ENCODE measurements around the gene MAML2. TPM values are rescaled to one million over a fixed set of nuclear protein-coding genes. Genes with fewer than 3 reads are reported as not detected.

The MAML2 gene
- total and polyA plus RNA-seq, 2 experiments from 2014 or later: 4.7 to 15.3 TPM

DNA sequence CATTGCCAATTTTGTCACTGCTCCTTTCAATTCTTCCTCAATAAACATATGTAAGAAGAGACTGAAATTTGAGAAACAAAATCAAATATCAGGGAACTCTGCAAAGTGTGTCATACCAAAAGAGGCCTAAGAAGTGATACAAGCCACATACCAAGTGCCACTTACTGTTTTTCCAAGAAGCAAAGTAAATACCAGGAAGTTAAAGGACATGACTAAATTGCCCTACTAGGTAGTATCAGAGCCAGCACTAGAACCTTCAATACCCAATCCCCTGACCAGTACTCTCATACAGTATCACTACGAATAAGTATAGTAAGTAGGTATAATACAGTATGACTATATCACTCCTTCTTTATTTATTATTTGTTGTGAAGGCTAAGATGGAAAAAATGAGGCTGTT, 13.6 kb downstream of the MAML2 start:
- peak overlapping the region; percentile 73 for H3K27ac ChIP-seq
- peaks cover 91% of the 10 kb centered on the region for H3K79me2 ChIP-seq
- peak overlapping the region; percentile 66 for H3K4me2 ChIP-seq

DNA sequence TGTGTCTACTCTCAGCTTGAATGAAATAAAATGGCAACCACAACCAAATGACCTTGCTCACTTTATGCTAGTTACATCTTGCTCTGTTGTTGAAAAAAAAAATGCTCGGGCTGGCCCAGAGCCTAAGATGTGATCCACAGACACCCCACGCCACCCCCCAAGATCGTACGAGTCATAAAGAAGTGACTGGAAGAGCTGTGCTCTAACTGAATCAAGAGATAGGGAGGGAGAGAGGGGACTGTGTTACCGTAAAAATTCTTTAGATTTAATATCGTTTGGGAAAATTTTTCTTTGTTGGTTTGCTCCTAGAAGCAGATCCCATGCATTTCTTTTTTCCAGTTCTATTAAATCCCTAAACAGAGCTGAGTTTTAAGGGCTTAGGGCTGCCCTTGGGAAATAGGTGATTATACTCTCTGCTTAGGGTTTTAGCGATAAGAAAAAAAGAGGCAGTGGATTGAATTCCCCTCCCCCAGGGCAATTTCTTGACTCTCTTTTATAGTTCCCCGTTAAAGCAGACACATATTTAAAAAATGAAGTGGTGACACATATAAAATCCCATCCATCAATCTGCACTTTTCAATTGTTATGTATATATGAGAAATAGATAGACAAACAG, 14.5 kb downstream of the MAML2 start:
- Histone ChIP-seq H3K4me3 (no peak overlapping the region), H3K4me1 (ENCODE audit: insufficient read depth) (peaks cover 62% of the 10 kb centered on the region), H2AFZ (no peak overlapping the region), H3K27ac (peak overlapping the region; percentile 73), H3K79me2 (peaks cover 91% of the 10 kb centered on the region), H3K36me3 (replicated peaks; ENCODE audit: insufficient read depth, low read depth) (no peaks in the 10 kb centered on the region), H3K27me3 (no peaks in the 10 kb centered on the region), H4K20me1 (ENCODE audit: insufficient read depth, poor library complexity, severe bottlenecking) (no peaks in the 10 kb centered on the region), H3K9me2 (replicated peaks; ENCODE audit: insufficient read depth) (no peaks in the 10 kb centered on the region), H3K4me2 (peak overlapping the region; percentile 66), H3K9me3 (ENCODE audit: low read depth) (no peaks in the 10 kb centered on the region)
- DNase-seq (ENCODE audit: low spot score): no peak
- TF ChIP-seq EZH2phosphoT487 (IDR thresholded peaks at IDR 0.05; ENCODE audit: low read depth, severe bottlenecking, unreplicated experiment): no peak
- TF ChIP-seq, protein P1, sequence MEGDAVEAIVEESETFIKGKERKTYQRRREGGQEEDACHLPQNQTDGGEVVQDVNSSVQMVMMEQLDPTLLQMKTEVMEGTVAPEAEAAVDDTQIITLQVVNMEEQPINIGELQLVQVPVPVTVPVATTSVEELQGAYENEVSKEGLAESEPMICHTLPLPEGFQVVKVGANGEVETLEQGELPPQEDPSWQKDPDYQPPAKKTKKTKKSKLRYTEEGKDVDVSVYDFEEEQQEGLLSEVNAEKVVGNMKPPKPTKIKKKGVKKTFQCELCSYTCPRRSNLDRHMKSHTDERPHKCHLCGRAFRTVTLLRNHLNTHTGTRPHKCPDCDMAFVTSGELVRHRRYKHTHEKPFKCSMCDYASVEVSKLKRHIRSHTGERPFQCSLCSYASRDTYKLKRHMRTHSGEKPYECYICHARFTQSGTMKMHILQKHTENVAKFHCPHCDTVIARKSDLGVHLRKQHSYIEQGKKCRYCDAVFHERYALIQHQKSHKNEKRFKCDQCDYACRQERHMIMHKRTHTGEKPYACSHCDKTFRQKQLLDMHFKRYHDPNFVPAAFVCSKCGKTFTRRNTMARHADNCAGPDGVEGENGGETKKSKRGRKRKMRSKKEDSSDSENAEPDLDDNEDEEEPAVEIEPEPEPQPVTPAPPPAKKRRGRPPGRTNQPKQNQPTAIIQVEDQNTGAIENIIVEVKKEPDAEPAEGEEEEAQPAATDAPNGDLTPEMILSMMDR (IDR thresholded peaks at IDR 0.05; ENCODE audit: poor library complexity): no peak
- TF ChIP-seq EZH2 (IDR thresholded peaks at IDR 0.05; ENCODE audit: borderline replicate concordance): no peak
- 24% methylated on average over 8 of the region's 8 CpGs for WGBS (ENCODE audit: low lambda C conversion rate, missing lambda C conversion rate)

More for the DNA sequence above, 13.6 kb downstream of the MAML2 start:
- H2AFZ ChIP-seq: no peak overlapping the region
- no peaks in the 10 kb centered on the region for H4K20me1 ChIP-seq (ENCODE audit: insufficient read depth, poor library complexity, severe bottlenecking)
- H3K27me3 ChIP-seq: no peaks in the 10 kb centered on the region
- TF ChIP-seq, protein P1 (IDR thresholded peaks at IDR 0.05; ENCODE audit: poor library complexity): no peak
- no peak for DNase-seq (ENCODE audit: low spot score)
- H3K4me3 ChIP-seq: no peak overlapping the region
- no peaks in the 10 kb centered on the region for H3K9me2 ChIP-seq (replicated peaks; ENCODE audit: insufficient read depth)
- H3K36me3 ChIP-seq (replicated peaks; ENCODE audit: insufficient read depth, low read depth): no peaks in the 10 kb centered on the region
- H3K9me3 ChIP-seq (ENCODE audit: low read depth): no peaks in the 10 kb centered on the region
- WGBS (ENCODE audit: low lambda C conversion rate, missing lambda C conversion rate): 86% methylated on average over 1 of the region's 1 CpG
- peaks cover 63% of the 10 kb centered on the region for H3K4me1 ChIP-seq (ENCODE audit: insufficient read depth)

DNA sequence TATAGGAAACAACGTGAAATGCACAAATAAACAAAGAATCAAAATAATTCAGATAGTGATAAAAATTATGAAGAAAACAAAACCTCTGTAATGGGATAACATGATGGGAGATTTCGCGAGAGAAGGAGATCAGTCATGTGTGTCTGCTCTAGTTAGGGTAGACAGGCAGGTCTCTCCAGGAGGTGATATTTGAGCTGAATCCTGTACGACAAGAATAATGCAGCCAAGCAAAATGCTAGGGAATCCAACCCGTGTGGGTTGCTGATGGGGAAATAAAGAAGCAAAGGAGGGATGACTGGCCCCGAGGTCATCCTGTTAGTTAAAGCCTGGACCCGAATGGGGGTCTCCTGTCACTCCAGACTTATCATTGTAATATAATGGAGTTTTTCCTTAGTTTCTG, 16.0 kb downstream of the MAML2 start:
- Histone ChIP-seq H3K79me2 (peaks cover 97% of the 10 kb centered on the region), H2AFZ (no peak overlapping the region), H4K20me1 (ENCODE audit: insufficient read depth, poor library complexity, severe bottlenecking) (no peaks in the 10 kb centered on the region), H3K9me3 (ENCODE audit: low read depth) (no peaks in the 10 kb centered on the region), H3K27me3 (no peaks in the 10 kb centered on the region), H3K36me3 (replicated peaks; ENCODE audit: insufficient read depth, low read depth) (no peaks in the 10 kb centered on the region), H3K9me2 (replicated peaks; ENCODE audit: insufficient read depth) (no peaks in the 10 kb centered on the region), H3K4me3 (no peak overlapping the region), H3K4me1 (ENCODE audit: insufficient read depth) (peaks cover 49% of the 10 kb centered on the region), H3K27ac (no peak overlapping the region), H3K4me2 (no peak overlapping the region)
- DNase-seq (ENCODE audit: low spot score): no peak
- 82% methylated on average over 7 of the region's 7 CpGs for WGBS (ENCODE audit: low lambda C conversion rate, missing lambda C conversion rate)
- TF ChIP-seq EZH2phosphoT487 (IDR thresholded peaks at IDR 0.05; ENCODE audit: low read depth, severe bottlenecking, unreplicated experiment) (no peak), EZH2 (IDR thresholded peaks at IDR 0.05; ENCODE audit: borderline replicate concordance) (no peak)
- TF ChIP-seq, protein P1 (IDR thresholded peaks at IDR 0.05; ENCODE audit: poor library complexity): no peak

All from hepatocyte (in vitro differentiated cells).